Measurements from ENCODE around the gene TRDMT1. TPM values are rescaled to one million over a fixed set of nuclear protein-coding genes. Genes with fewer than 3 reads are reported as not detected.
A peak's percentile ranks its signal among the peaks of the same experiment; 100 is the strongest.

The TRDMT1 gene
- total RNA-seq, result 10 to 100 TPM; 12.3 to 21.0 TPM

GRCh38 chr10:17200912-17201793, at the start of gene TRDMT1:
Gene TRDMT1 (minus strand): TSS chr10:17201672. CDS start chr10:17201634, 38 bp downstream.
- DNase-seq (ENCODE audit: low spot score), result peak; percentile 48
- H3K4me3 ChIP-seq, result peak within 1 kb of the TSS; percentile 94
- no peak for TF ChIP-seq CTCF (IDR thresholded peaks at IDR 0.05)
- ATAC-seq (ENCODE audit: insufficient number of reproducible peaks, low FRiP score, low read depth), result peak; percentile 81
- H3K9me3 ChIP-seq, result no peaks in the 10 kb centered on the region
- H3K4me1 ChIP-seq (ENCODE audit: control insufficient read depth in 1 of 2, low read depth in 2 of 2), result peaks cover 14 to 34% of the 10 kb centered on the region in 2 donors
- H3K27ac ChIP-seq, result peak within 1 kb of the TSS; percentile 98 to 99
- H3K36me3 ChIP-seq, result no peaks in the 10 kb centered on the region
- H3K27me3 ChIP-seq (replicated peaks; ENCODE audit: insufficient read depth), result no peaks in the 10 kb centered on the region

GRCh38 chr10:17250736-17251135, 49.3 kb upstream of the TRDMT1 start:
- TF ChIP-seq CTCF (IDR thresholded peaks at IDR 0.05), result peak; percentile 16
- DNase-seq (ENCODE audit: low spot score), result no peak
- no peak for ATAC-seq (ENCODE audit: insufficient number of reproducible peaks, low FRiP score, low read depth)
- Histone ChIP-seq H3K4me1 (ENCODE audit: control insufficient read depth in 1 of 2, low read depth in 2 of 2) (no peaks in the 10 kb centered on the region), H3K36me3 (no peaks in the 10 kb centered on the region), H3K4me3 (no peak overlapping the region), H3K27ac (no peak overlapping the region), H3K9me3 (no peaks in the 10 kb centered on the region), H3K27me3 (replicated peaks; ENCODE audit: insufficient read depth) (no peaks in the 10 kb centered on the region)

- DNase-seq (ENCODE audit: low spot score) (no peak), ATAC-seq (ENCODE audit: insufficient number of reproducible peaks, low FRiP score, low read depth) (no peak)
- Histone ChIP-seq H3K4me1 (ENCODE audit: control insufficient read depth in 1 of 2, low read depth in 2 of 2) (peaks cover 0 to under 1% of the 10 kb centered on the region in 2 donors), H3K27me3 (replicated peaks; ENCODE audit: insufficient read depth) (no peaks in the 10 kb centered on the region), H3K36me3 (no peaks in the 10 kb centered on the region), H3K27ac (no peak overlapping the region), H3K4me3 (no peak overlapping the region), H3K9me3 (no peaks in the 10 kb centered on the region)
- TF ChIP-seq CTCF (IDR thresholded peaks at IDR 0.05), result no peak
Observed at GRCh38 chr10:17249820-17250219, 48.3 kb upstream of the TRDMT1 start.

GRCh38 chr10:17248964-17249363, 47.5 kb upstream of the TRDMT1 start:
- H3K9me3 ChIP-seq, result no peaks in the 10 kb centered on the region
- ATAC-seq (ENCODE audit: insufficient number of reproducible peaks, low FRiP score, low read depth) (no peak), DNase-seq (ENCODE audit: low spot score) (no peak)
- no peaks in the 10 kb centered on the region for H3K27me3 ChIP-seq (replicated peaks; ENCODE audit: insufficient read depth)
- H3K36me3 ChIP-seq, result no peaks in the 10 kb centered on the region
- H3K4me1 ChIP-seq (ENCODE audit: control insufficient read depth in 1 of 2, low read depth in 2 of 2), result peaks cover 5 to 9% of the 10 kb centered on the region in 2 donors
- H3K27ac ChIP-seq, result no peak overlapping the region
- no peak for TF ChIP-seq CTCF (IDR thresholded peaks at IDR 0.05)
- H3K4me3 ChIP-seq, result no peak overlapping the region

GRCh38 chr10:17247210-17247609, 45.7 kb upstream of the TRDMT1 start:
- H3K4me3 ChIP-seq, result no peak overlapping the region
- peaks cover 5 to 13% of the 10 kb centered on the region in 2 donors for H3K4me1 ChIP-seq (ENCODE audit: control insufficient read depth in 1 of 2, low read depth in 2 of 2)
- H3K36me3 ChIP-seq, result no peaks in the 10 kb centered on the region
- no peak overlapping the region for H3K27ac ChIP-seq
- H3K27me3 ChIP-seq (replicated peaks; ENCODE audit: insufficient read depth), result no peaks in the 10 kb centered on the region
- H3K9me3 ChIP-seq, result no peaks in the 10 kb centered on the region
- no peak for TF ChIP-seq CTCF (IDR thresholded peaks at IDR 0.05)
- no peak for DNase-seq (ENCODE audit: low spot score)
- ATAC-seq (ENCODE audit: insufficient number of reproducible peaks, low FRiP score, low read depth), result no peak
